T-helper 22 cell (primary cell): Measurements from ENCODE around the gene GPR62.

Experiments
- DNase-seq: peaks from one replicate; pipeline ENCODE4 v3.0.0-alpha.2; 2020; ENCODE audit warnings: low read depth

The GPR62 gene

GRCh38 chr3:51955893-51956770, 951 bp downstream of the GPR62 start:
- no peak for DNase-seq

GRCh38 chr3:51957520-51958205, 2.5 kb downstream of the GPR62 start:
- no peak for DNase-seq

- no peak for DNase-seq
Observed at GRCh38 chr3:51958603-51959521, 3.7 kb downstream of the GPR62 start.

- no peak for DNase-seq
Observed at GRCh38 chr3:51959651-51960050, 4.5 kb downstream of the GPR62 start.

GRCh38 chr3:51960386-51960785, 5.2 kb downstream of the GPR62 start:
- DNase-seq: no peak

- no peak for DNase-seq
Observed at GRCh38 chr3:51961011-51961410, 5.8 kb downstream of the GPR62 start.

- no peak for DNase-seq
Observed at GRCh38 chr3:51961602-51962569, 6.7 kb downstream of the GPR62 start.

GRCh38 chr3:51962854-51963530, 7.8 kb downstream of the GPR62 start:
- DNase-seq: no peak

GRCh38 chr3:51963951-51964451, 8.8 kb downstream of the GPR62 start:
- no peak for DNase-seq

GRCh38 chr3:51964521-51964920, 9.3 kb downstream of the GPR62 start:
- DNase-seq: no peak

GRCh38 chr3:51966016-51966415, 10.8 kb downstream of the GPR62 start:
- DNase-seq: no peak

- DNase-seq: no peak
Observed at GRCh38 chr3:51966486-51966885, 11.3 kb downstream of the GPR62 start.

GRCh38 chr3:51966922-51967383, 11.8 kb downstream of the GPR62 start:
- no peak for DNase-seq

GRCh38 chr3:51967384-51968169, 12.4 kb downstream of the GPR62 start, which contains the start of gene PCBP4:
Gene PCBP4, minus strand, starts transcription at chr3:51967454. Its CDS starts 6,214 bp downstream, at chr3:51961240.
- DNase-seq: peak; percentile 30

GRCh38 chr3:51968170-51968775, 13.1 kb downstream of the GPR62 start:
- DNase-seq: no peak

GRCh38 chr3:51968883-51969678, 13.9 kb downstream of the GPR62 start:
- no peak for DNase-seq

GRCh38 chr3:51969841-51970240, 14.7 kb downstream of the GPR62 start:
- DNase-seq: no peak
